ENCODE measurements around the gene MAPK12. TPM values are rescaled to one million over a fixed set of nuclear protein-coding genes. Genes with fewer than 3 reads are reported as not detected.
A peak's percentile ranks its signal among the peaks of the same experiment; 100 is the strongest.

Gene MAPK12
- total and polyA plus RNA-seq, 2 of the 8 experiments (the other 6 are each of a cell fraction or from before 2014, with no cell fraction given) = 17.3 to 20.3 TPM

GRCh38 chr22:50310949-50311444 lies 49.5 kb upstream of the MAPK12 start:
- FAIRE-seq (no peak), DNase-seq (ENCODE audit: low read depth in 1 of 2, low spot score in 2 of 2) (no peak)
- H3K4ac ChIP-seq (replicated peaks; ENCODE audit: insufficient read length, low read depth, low read length) = no peak overlapping the region
- WGBS, 2 experiments (ENCODE audit: extremely low coverage in 1 of 2, insufficient coverage in 1 of 2, insufficient read length in 1 of 2, insufficient replicate concordance in 2 of 2, low coverage in 1 of 2, low lambda C conversion rate in 2 of 2, missing lambda C conversion rate in 1 of 2) = 90% methylated on average over 16 of the region's 16 CpGs; no CpG with 5 or more reads in 1 of the 2 experiments
- no peak overlapping the region for H4K5ac ChIP-seq (ENCODE audit: insufficient read length, low read depth, low read length)
- no peak overlapping the region for H2BK120ac ChIP-seq (replicated peaks; ENCODE audit: low read depth, low read length)
- no peak overlapping the region for H3K23ac ChIP-seq (ENCODE audit: insufficient read length)
- no peak overlapping the region; the same call in 1 of the 2 replicates for H2BK5ac ChIP-seq (ENCODE audit: low read depth, low read length)
- H2BK12ac ChIP-seq (ENCODE audit: low read depth, low read length) = 0 out of 2 replicates have a peak overlapping the region, but pooled peaks have one; percentile 33
- no peak overlapping the region for H4K91ac ChIP-seq (replicated peaks; ENCODE audit: insufficient read length, low read length)
- H3K79me2 ChIP-seq (ENCODE audit: control insufficient read depth in 1 of 2, insufficient read depth in 2 of 2, low read length in 2 of 2) = no peaks in the 10 kb centered on the region
- H2AK5ac ChIP-seq (ENCODE audit: low read depth, low read length) = peak overlapping the region; percentile 65; the same call in 1 of the 2 replicates
- no peaks in the 10 kb centered on the region for H3K36me3 ChIP-seq (ENCODE audit: control insufficient read depth in 2 of 4, insufficient read depth in 4 of 4, low read length in 3 of 4)
- H3K27me3 ChIP-seq (replicated peaks in 1 of 4; ENCODE audit: control insufficient read depth in 3 of 4, extremely low read depth in 1 of 4, insufficient read depth in 3 of 4, low read length in 3 of 4) = no peaks in the 10 kb centered on the region; a peak in 2 of 7 replicates
- H3K79me1 ChIP-seq (ENCODE audit: low read depth, low read length) = no peaks in the 10 kb centered on the region
- H3K9me3 ChIP-seq (ENCODE audit: insufficient read depth in 2 of 2, low read depth in 1 of 2, low read length in 1 of 2) = no peaks in the 10 kb centered on the region; a peak in 1 of 4 replicates
- H4K8ac ChIP-seq (ENCODE audit: extremely low read depth, insufficient read depth, low read length) = no peak overlapping the region
- no peak overlapping the region for H3K56ac ChIP-seq (replicated peaks; ENCODE audit: insufficient read length, low read depth, low read length)
- peaks cover 2% of the 10 kb centered on the region; the same call in 1 of the 2 replicates for H3K23me2 ChIP-seq (ENCODE audit: low read depth, low read length)
- peaks cover 0 to 21% (median 13%) of the 10 kb centered on the region in 4 experiments; a peak in 5 of 7 replicates for H3K4me1 ChIP-seq (replicated peaks in 1 of 4; ENCODE audit: control insufficient read depth in 3 of 4, insufficient read depth in 4 of 4, low read length in 3 of 4)
- H4K20me1 ChIP-seq (replicated peaks in 1 of 2; ENCODE audit: control insufficient read depth in 1 of 2, insufficient read depth in 2 of 2, low read length in 2 of 2) = no peaks in the 10 kb centered on the region
- H3K4me2 ChIP-seq (ENCODE audit: insufficient read depth in 1 of 2, low read depth in 2 of 2, low read length in 2 of 2) = no peak overlapping the region
- no peak overlapping the region for H2BK15ac ChIP-seq (ENCODE audit: low read length)
- no peak overlapping the region for H3K18ac ChIP-seq (ENCODE audit: extremely low read depth, low read length)
- no peak overlapping the region for H3K4me3 ChIP-seq (ENCODE audit: extremely low read depth in 1 of 4, insufficient read depth in 2 of 4, low read depth in 3 of 4, low read length in 4 of 4)
- no peak overlapping the region for H3K9ac ChIP-seq (replicated peaks in 1 of 4; ENCODE audit: extremely low read depth in 1 of 4, low read depth in 3 of 4, low read length in 3 of 4)
- CTCF ChIA-PET (ENCODE audit: partially characterized antibody) = interaction anchor here (1.5 kb wide), 1 partner anchor 35 kb away, joined by 7 read pairs; no protein-coding TSS in a partner anchor
- POLR2A ChIA-PET (ENCODE audit: partially characterized antibody) = interaction anchor here (1.5 kb wide), 1 partner anchor 10 kb away, joined by 4 read pairs; no protein-coding TSS in a partner anchor
- H2AFZ ChIP-seq (ENCODE audit: low read length) = no peak overlapping the region
- no peak overlapping the region for H2BK20ac ChIP-seq (ENCODE audit: low read length)
- no peak overlapping the region for H3K27ac ChIP-seq (ENCODE audit: low read depth, low read length)
- H3K14ac ChIP-seq (ENCODE audit: insufficient read length) = no peak overlapping the region
- TF ChIP-seq JUND (IDR thresholded peaks at IDR 0.05; ENCODE audit: low read length) = no peak
- no peak for TF ChIP-seq MAFK (IDR thresholded peaks at IDR 0.05; ENCODE audit: low read depth, low read length)
- TF ChIP-seq BRCA1 (IDR thresholded peaks at IDR 0.05; ENCODE audit: low read depth, low read length) = no peak
- TF ChIP-seq POLR2A (IDR thresholded peaks at IDR 0.05; ENCODE audit: control extremely low read depth in 1 of 2, low read depth in 2 of 2, low read length in 2 of 2) = no peak
- TF ChIP-seq TEAD4 (IDR thresholded peaks at IDR 0.05; ENCODE audit: low read depth, low read length) = no peak
- no peak for TF ChIP-seq HDAC2 (IDR thresholded peaks at IDR 0.05; ENCODE audit: borderline replicate concordance in 1 of 2, low read depth in 2 of 2, low read length in 2 of 2)
- no peak for TF ChIP-seq GTF2F1 (IDR thresholded peaks at IDR 0.05; ENCODE audit: borderline replicate concordance, low read depth, low read length)
- no peak for TF ChIP-seq GABPA (IDR thresholded peaks at IDR 0.05; ENCODE audit: borderline replicate concordance, insufficient read depth, low read length)
- TF ChIP-seq ZNF274 (IDR thresholded peaks at IDR 0.05; ENCODE audit: borderline replicate concordance, extremely low read depth, low read length) = no peak
- no peak for TF ChIP-seq POLR2AphosphoS5 (IDR thresholded peaks at IDR 0.05; ENCODE audit: low read depth, low read length)
- TF ChIP-seq CEBPB (IDR thresholded peaks at IDR 0.05; ENCODE audit: low read depth, low read length) = no peak
- no peak for TF ChIP-seq TAF1 (IDR thresholded peaks at IDR 0.05; ENCODE audit: low read depth, low read length)
- no peak for TF ChIP-seq SIX5 (IDR thresholded peaks at IDR 0.05; ENCODE audit: low read depth, low read length)
- no peak for TF ChIP-seq RAD21 (IDR thresholded peaks at IDR 0.05 in 1 of 2, conservative IDR thresholded peaks at IDR 0.05 in 1 of 2; ENCODE audit: low read depth in 2 of 2, low read length in 2 of 2)

All from H1 (cell line).